ENCODE results near the gene HMCN2. TPM values are rescaled to one million over a fixed set of nuclear protein-coding genes. Genes with fewer than 3 reads are reported as not detected.

The HMCN2 gene
- total RNA-seq, 1 experiment from 2014 or later, result 1.6 TPM

DNA sequence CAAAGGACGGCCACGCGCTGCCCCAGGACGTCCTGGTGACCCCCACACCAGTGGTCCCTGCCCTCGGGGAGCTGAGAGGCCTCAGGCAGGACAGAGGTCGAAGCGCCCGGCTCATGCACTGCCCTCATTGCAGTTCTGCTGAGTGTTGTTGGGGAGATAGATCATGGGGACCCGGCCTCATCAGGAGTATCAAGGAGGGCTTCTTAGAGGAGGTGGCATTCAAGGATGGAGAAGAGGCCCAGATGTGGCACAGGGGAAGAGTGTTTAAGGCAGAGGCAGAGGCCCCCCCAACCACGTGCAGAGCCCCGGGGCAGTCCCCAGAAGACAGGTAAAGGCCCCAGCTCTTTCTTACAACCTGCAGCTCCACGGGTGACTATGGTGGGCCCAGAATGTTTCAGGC is 205.4 kb downstream of the HMCN2 start:
- POLR2A ChIA-PET (ENCODE audit: unreplicated experiment), result no interaction called here

DNA sequence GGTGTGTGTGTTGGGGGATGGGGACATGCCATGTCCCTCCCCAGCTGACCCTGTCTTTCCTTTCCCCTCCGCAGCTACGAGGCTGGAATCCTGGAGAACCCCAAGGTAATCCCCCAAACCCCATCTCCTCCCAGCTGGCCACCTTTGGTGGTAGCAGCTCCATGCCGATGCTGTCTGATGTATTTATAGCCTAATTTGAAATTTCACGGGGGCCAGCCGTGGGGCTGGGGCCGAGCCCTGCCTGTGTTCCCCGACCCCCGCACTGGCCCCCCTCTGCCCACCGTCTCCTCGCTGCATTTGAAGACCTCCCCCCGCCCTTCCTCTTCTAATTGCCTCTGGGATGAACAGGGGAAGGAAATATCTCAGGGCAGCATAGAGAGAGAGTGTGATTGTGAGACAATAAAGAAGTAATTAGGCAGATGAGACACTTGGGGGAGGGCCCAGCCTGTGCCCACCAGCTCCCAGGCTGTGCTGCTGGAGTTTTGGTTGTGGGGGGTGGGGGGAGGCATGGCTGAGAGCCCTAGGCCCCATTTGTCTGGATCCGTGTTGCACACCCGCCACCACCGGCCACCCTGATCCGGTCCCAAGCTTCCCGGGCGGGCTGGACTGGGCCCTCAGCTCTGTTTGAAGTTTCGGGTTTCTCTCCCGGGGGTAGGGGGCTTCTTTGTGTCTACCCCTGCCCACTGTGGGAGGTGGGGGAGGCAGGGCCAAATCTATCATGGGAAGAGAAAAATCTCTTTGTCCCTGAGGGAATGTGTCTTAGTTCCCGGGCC is 206.0 kb downstream of the HMCN2 start:
- no TSS peak for BruUV-seq (replicated peaks)
- ChIA-PET POLR2A (ENCODE audit: unreplicated experiment) (no interaction called here), CTCF (interaction anchor here (0.6 kb wide), 1 partner anchor 25 kb away, joined by 7 read pairs; no protein-coding TSS in a partner anchor)
- Histone ChIP-seq H2AFZ (no peak overlapping the region), H3K4me1 (replicated peaks; ENCODE audit: insufficient read depth) (no peaks in the 10 kb centered on the region), H3K4me3 (no peak overlapping the region), H3K36me3 (ENCODE audit: low read depth) (no peaks in the 10 kb centered on the region), H4K20me1 (ENCODE audit: insufficient read depth) (no peaks in the 10 kb centered on the region), H3K27me3 (ENCODE audit: insufficient read depth, low read depth) (no peaks in the 10 kb centered on the region), H3K9me2 (ENCODE audit: insufficient read depth) (no peaks in the 10 kb centered on the region), H3K27ac (no peak overlapping the region), H3K4me2 (no peak overlapping the region), H3K9me3 (ENCODE audit: insufficient read depth, low read depth) (no peaks in the 10 kb centered on the region), H3K79me2 (ENCODE audit: low read depth) (no peaks in the 10 kb centered on the region), H3F3A (ENCODE audit: insufficient read depth, low read depth) (no peaks in the 10 kb centered on the region)
- no peak for DNase-seq
- TF ChIP-seq, protein P1, sequence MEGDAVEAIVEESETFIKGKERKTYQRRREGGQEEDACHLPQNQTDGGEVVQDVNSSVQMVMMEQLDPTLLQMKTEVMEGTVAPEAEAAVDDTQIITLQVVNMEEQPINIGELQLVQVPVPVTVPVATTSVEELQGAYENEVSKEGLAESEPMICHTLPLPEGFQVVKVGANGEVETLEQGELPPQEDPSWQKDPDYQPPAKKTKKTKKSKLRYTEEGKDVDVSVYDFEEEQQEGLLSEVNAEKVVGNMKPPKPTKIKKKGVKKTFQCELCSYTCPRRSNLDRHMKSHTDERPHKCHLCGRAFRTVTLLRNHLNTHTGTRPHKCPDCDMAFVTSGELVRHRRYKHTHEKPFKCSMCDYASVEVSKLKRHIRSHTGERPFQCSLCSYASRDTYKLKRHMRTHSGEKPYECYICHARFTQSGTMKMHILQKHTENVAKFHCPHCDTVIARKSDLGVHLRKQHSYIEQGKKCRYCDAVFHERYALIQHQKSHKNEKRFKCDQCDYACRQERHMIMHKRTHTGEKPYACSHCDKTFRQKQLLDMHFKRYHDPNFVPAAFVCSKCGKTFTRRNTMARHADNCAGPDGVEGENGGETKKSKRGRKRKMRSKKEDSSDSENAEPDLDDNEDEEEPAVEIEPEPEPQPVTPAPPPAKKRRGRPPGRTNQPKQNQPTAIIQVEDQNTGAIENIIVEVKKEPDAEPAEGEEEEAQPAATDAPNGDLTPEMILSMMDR (conservative IDR thresholded peaks at IDR 0.05), result no peak
- no peak for TF ChIP-seq EZH2 (IDR thresholded peaks at IDR 0.05; ENCODE audit: low read depth)
- intact Hi-C loops (cut with micrococcal nuclease; ENCODE audit: unreplicated experiment), result no loop called here

More for the DNA sequence above, 205.4 kb downstream of the HMCN2 start:
- Histone ChIP-seq H3K4me3 (no peak overlapping the region), H3K79me2 (ENCODE audit: low read depth) (no peaks in the 10 kb centered on the region), H3K9me2 (ENCODE audit: insufficient read depth) (no peaks in the 10 kb centered on the region), H4K20me1 (ENCODE audit: insufficient read depth) (no peaks in the 10 kb centered on the region), H3K4me2 (no peak overlapping the region), H3K4me1 (replicated peaks; ENCODE audit: insufficient read depth) (no peaks in the 10 kb centered on the region), H2AFZ (no peak overlapping the region), H3F3A (ENCODE audit: insufficient read depth, low read depth) (no peaks in the 10 kb centered on the region), H3K27me3 (ENCODE audit: insufficient read depth, low read depth) (no peaks in the 10 kb centered on the region), H3K27ac (no peak overlapping the region), H3K9me3 (ENCODE audit: insufficient read depth, low read depth) (no peaks in the 10 kb centered on the region), H3K36me3 (ENCODE audit: low read depth) (no peaks in the 10 kb centered on the region)
- DNase-seq, result no peak
- intact Hi-C loops (cut with micrococcal nuclease; ENCODE audit: unreplicated experiment), result no loop called here
- CTCF ChIA-PET, result no interaction called here
- TF ChIP-seq, protein P1 (conservative IDR thresholded peaks at IDR 0.05), result no peak
- no peak for TF ChIP-seq EZH2 (IDR thresholded peaks at IDR 0.05; ENCODE audit: low read depth)
- no TSS peak for BruUV-seq (replicated peaks)

DNA sequence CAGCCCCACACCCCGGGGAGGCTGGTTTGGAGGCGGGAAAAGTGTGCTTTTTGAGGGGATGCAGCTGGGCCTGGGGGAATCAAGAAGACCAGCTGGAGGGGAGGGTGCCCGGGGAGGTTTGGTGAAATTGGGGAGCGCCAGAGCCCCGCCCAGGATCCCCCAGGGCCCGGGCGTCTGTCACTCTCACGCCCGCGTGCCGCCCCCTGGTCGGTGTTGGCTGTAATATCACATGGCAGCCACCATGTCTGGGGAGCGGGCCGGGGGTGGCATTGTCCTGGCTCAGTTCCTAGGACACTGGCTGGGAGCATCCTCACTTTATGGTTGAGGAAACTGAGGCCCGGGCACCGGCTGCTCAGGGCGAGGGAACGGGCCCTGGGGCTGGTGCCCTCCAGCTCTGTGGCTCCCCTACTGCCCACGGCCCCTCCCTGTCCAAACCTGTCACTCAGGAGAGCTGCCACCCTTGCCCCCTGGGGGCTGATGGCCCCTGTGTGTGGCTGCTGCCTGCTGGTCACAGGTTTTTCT is 206.7 kb downstream of the HMCN2 start:
- intact Hi-C loops (cut with micrococcal nuclease; ENCODE audit: unreplicated experiment), result no loop called here
- TF ChIP-seq EZH2 (IDR thresholded peaks at IDR 0.05; ENCODE audit: low read depth), result no peak
- TF ChIP-seq, protein P1 (conservative IDR thresholded peaks at IDR 0.05), result no peak

More for the DNA sequence above, 206.7 kb downstream of the HMCN2 start:
- no TSS peak for BruUV-seq (replicated peaks)
- no peaks in the 10 kb centered on the region for H3K27me3 ChIP-seq (ENCODE audit: insufficient read depth, low read depth)
- H3K36me3 ChIP-seq (ENCODE audit: low read depth), result no peaks in the 10 kb centered on the region
- H3K4me1 ChIP-seq (replicated peaks; ENCODE audit: insufficient read depth), result no peaks in the 10 kb centered on the region
- H2AFZ ChIP-seq, result no peak overlapping the region
- H3K79me2 ChIP-seq (ENCODE audit: low read depth), result no peaks in the 10 kb centered on the region
- H3K4me2 ChIP-seq, result no peak overlapping the region
- ChIA-PET CTCF (interaction anchor here (0.6 kb wide), 1 partner anchor 24 kb away, joined by 7 read pairs; no protein-coding TSS in a partner anchor), POLR2A (ENCODE audit: unreplicated experiment) (no interaction called here)
- H3K9me3 ChIP-seq (ENCODE audit: insufficient read depth, low read depth), result no peaks in the 10 kb centered on the region
- H3K9me2 ChIP-seq (ENCODE audit: insufficient read depth), result no peaks in the 10 kb centered on the region
- no peak for DNase-seq
- no peaks in the 10 kb centered on the region for H4K20me1 ChIP-seq (ENCODE audit: insufficient read depth)
- no peak overlapping the region for H3K27ac ChIP-seq
- no peak overlapping the region for H3K4me3 ChIP-seq
- no peaks in the 10 kb centered on the region for H3F3A ChIP-seq (ENCODE audit: insufficient read depth, low read depth)
